RWPE2 (cell line): ENCODE results near the gene JAKMIP2.

ENCODE experiments used
- ATAC-seq: fragments of 200-7000 bp; cut with Tn5 transposase; 3 replicates; pipeline ENCODE4 v1.9.1; 2021; ENCODE audit warnings: low read depth
- DNase-seq: peaks from one replicate; pipeline ENCODE4 v3.0.0-alpha.2; 2020; ENCODE audit warnings: low spot score
- H3K27ac ChIP-seq: fragments of 450-650 bp; 2 replicates; pipeline ENCODE4 v1.5.1; 2017; ENCODE audit warnings: mild to moderate bottlenecking; ENCODE audit not compliant: poor library complexity, severe bottlenecking
- H3K27me3 ChIP-seq: fragments of 250-450 bp; sonication (Bioruptor Pico); 2 replicates; pipeline ENCODE4 v1.5.1; 2021; ENCODE audit warnings: mild to moderate bottlenecking, moderate library complexity; ENCODE audit not compliant: insufficient read depth, poor library complexity, severe bottlenecking
- H3K36me3 ChIP-seq: fragments of 250-450 bp; sonication (Bioruptor Pico); 2 replicates; pipeline ENCODE4 v1.5.1; 2020; ENCODE audit warnings: low read depth, mild to moderate bottlenecking, moderate library complexity
- H3K4me1 ChIP-seq: fragments of 250-450 bp; sonication (Bioruptor Pico); 2 replicates; pipeline ENCODE4 v1.5.1; 2021; ENCODE audit warnings: mild to moderate bottlenecking, moderate library complexity; ENCODE audit not compliant: insufficient read depth, poor library complexity, severe bottlenecking
- H3K4me3 ChIP-seq: fragments of 250-450 bp; sonication (Bioruptor Pico); 2 replicates; pipeline ENCODE4 v1.5.1; 2021; ENCODE audit warnings: mild to moderate bottlenecking, moderate library complexity; ENCODE audit not compliant: severe bottlenecking
- H3K9me3 ChIP-seq: fragments of 250-450 bp; sonication (Bioruptor Pico); 2 replicates; pipeline ENCODE4 v1.5.1; 2021; ENCODE audit warnings: mild to moderate bottlenecking, moderate library complexity; ENCODE audit not compliant: severe bottlenecking
- CTCF ChIP-seq: fragments of 450-650 bp; IDR thresholded peaks from one replicate; pipeline ENCODE4 v1.5.1; 2017; ENCODE audit warnings: mild to moderate bottlenecking, moderate library complexity; ENCODE audit not compliant: poor library complexity, severe bottlenecking

The JAKMIP2 gene

GRCh38 chr5:147686421-147686820, 96.1 kb downstream of the JAKMIP2 start:
- Histone ChIP-seq H3K4me3 (no peak overlapping the region), H3K27ac (no peak overlapping the region), H3K36me3 (no peaks in the 10 kb centered on the region), H3K4me1 (no peaks in the 10 kb centered on the region), H3K9me3 (no peaks in the 10 kb centered on the region), H3K27me3 (peaks cover 7% of the 10 kb centered on the region)
- TF ChIP-seq CTCF = no peak
- DNase-seq (no peak), ATAC-seq (no peak)

GRCh38 chr5:147685993-147686392, 96.5 kb downstream of the JAKMIP2 start:
- DNase-seq (no peak), ATAC-seq (0 out of 3 replicates have a peak, but pooled peaks have one; percentile 32)
- Histone ChIP-seq H3K9me3 (no peaks in the 10 kb centered on the region), H3K27ac (no peak overlapping the region), H3K36me3 (no peaks in the 10 kb centered on the region), H3K27me3 (peaks cover 7% of the 10 kb centered on the region), H3K4me1 (no peaks in the 10 kb centered on the region), H3K4me3 (no peak overlapping the region)
- TF ChIP-seq CTCF = no peak

GRCh38 chr5:147675168-147675567, 107.4 kb downstream of the JAKMIP2 start:
- H3K36me3 ChIP-seq = no peaks in the 10 kb centered on the region
- no peaks in the 10 kb centered on the region for H3K4me1 ChIP-seq
- H3K9me3 ChIP-seq = no peaks in the 10 kb centered on the region
- no peak overlapping the region for H3K4me3 ChIP-seq
- H3K27me3 ChIP-seq = no peaks in the 10 kb centered on the region
- no peak overlapping the region for H3K27ac ChIP-seq
- no peak for DNase-seq
- TF ChIP-seq CTCF = no peak
- ATAC-seq = peak; percentile 48; the same call in 1 of the 3 replicates

GRCh38 chr5:147674411-147674810, 108.1 kb downstream of the JAKMIP2 start:
- no peak for TF ChIP-seq CTCF
- Histone ChIP-seq H3K4me3 (no peak overlapping the region), H3K36me3 (no peaks in the 10 kb centered on the region), H3K27me3 (peaks cover 1% of the 10 kb centered on the region), H3K4me1 (no peaks in the 10 kb centered on the region), H3K27ac (no peak overlapping the region), H3K9me3 (no peaks in the 10 kb centered on the region)
- ATAC-seq (no peak), DNase-seq (no peak)

- Histone ChIP-seq H3K4me3 (no peak overlapping the region), H3K9me3 (no peaks in the 10 kb centered on the region), H3K4me1 (no peaks in the 10 kb centered on the region), H3K27ac (no peak overlapping the region), H3K27me3 (peaks cover 7% of the 10 kb centered on the region), H3K36me3 (no peaks in the 10 kb centered on the region)
- no peak for DNase-seq
- no peak for TF ChIP-seq CTCF
- ATAC-seq = no peak
Measured at GRCh38 chr5:147673791-147674190, 108.7 kb downstream of the JAKMIP2 start.
